ENCODE results near the gene ENTPD3.
"Not testable (repeated sequence)": the region's sequence is repeated elsewhere in the genome, so short reads cannot be mapped to it uniquely, and the experiment has no call there.

Gene ENTPD3

DNA sequence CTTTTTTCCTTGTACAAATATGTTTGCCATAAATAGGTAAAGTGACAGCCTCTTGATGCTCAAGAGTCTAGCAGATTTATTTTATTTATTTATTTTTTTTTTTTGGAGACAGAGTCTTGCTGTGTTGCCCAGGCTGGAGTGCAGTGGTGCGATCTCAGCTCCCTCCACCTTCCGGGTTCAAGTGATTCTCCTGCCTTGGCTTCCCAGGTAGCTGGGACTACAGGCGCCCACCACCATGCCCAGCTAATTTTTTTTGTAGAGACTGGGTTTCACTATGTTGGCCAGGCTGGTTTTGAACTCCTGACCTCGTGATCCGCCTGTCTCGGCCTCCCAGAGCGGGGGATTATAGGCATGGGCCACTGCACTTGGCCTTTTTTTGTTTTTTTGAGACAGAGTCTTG, 75.9 kb downstream of the ENTPD3 start:
- not testable (repeated sequence) for DNase-seq (ENCODE audit: low read depth)

DNA sequence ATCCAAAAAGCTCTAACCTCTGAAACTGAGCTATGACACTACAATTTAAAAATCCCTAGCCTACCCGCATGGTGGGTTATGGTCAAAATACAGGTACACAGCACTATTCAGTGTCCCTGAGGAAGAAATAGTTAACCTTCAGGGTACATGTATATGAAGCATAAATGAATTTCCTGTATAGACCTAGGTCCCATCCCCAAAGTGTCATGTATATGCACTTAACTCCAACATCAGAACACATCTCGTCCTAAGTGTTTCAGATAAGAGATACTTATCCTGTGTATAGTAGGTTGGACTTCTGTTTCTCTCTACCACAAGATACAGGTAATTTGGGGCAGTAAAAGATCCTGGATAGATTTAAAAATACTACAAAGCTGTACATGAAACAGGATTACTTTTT, 76.6 kb downstream of the ENTPD3 start:
- no peak for DNase-seq (ENCODE audit: low read depth)

DNA sequence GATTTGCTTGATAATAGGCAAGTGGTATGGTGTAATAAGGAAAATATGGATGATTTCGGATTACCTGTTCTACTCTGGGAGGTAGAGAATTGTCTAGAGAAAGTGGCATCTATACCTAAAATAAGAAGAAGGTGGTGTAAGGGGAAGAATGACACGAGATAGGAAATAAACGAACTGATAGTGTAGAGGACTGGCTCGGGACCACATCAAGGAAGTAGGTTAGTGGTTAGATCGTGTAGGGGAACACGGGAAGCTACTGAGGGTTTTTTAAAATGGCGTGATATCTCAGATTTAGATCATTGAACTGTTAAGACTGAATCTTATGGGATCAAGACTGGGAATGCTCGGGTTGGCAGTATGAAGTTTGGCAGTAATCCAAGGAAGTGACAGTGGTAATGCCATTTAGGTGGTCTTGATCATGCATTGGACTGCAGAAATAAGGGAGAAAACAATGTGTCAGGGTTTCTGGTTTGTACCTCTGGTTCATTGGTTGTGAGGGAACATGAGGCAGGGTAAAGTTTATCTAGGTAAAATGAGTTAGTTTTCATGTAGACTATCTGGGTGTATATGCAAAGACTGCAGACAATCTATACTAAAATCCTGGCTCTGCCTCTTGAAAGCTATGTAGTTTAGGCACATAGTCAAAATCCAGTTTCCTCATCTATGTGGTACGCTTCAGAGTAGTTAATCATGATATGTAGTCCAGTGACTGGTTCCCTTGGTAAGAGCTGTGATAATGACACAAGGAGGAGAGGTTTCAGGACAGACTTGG, 77.5 kb downstream of the ENTPD3 start:
- no peak for DNase-seq (ENCODE audit: low read depth)

DNA sequence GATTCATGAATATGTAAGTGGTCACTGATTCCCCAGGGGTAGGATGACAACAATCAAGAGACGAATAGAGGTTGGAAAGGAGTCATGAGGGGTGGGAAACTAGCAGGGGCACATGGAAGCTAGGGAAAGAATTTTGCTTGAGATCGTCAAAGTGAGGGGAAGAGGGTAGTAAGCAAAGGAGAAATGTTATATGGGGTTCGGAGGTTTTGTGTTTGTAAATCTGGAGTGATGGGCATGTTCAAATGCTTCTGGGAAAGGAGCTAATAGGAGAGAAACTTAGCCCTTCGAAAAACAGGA, 78.1 kb downstream of the ENTPD3 start:
- no peak for DNase-seq (ENCODE audit: low read depth)

DNA sequence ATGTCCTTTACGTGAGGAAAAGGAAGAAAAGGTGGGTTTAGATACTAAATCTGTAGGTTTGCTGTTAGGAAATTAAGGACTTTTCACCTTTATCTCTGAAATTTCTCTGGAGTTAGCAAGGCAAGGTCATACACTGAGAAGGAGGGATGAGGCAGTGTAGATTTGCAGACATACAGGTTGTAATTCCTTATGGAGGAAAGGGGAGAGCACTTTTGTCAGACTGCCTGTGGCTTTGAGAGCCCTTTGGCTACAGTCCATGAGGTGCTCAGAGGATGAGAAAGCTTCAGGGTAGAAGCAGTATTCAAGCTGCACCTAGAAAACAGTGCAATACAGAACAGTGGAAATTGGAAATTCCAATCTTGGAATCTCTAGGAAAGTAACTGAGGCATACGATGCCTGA, 78.5 kb downstream of the ENTPD3 start:
- no peak for DNase-seq (ENCODE audit: low read depth)

DNA sequence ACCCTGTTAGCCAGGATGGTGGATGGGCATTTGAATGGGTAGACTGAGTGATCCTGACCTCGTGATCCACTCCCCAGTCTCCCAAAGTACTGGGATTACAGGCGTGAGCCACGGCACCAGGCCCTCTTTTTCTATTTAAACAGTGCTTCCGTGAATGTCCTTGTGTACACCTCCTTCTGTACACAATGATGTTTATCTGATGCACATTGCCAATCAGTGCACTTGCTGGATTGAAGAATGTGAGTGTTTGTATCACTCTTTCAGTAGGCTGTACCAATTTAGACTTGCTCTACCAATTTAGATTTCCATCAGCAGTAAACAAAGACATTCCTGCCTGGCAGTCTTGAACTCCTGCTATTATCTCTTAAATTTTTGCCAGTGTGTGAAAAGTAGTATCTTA, 81.0 kb downstream of the ENTPD3 start:
- no peak for DNase-seq (ENCODE audit: low read depth)

DNA sequence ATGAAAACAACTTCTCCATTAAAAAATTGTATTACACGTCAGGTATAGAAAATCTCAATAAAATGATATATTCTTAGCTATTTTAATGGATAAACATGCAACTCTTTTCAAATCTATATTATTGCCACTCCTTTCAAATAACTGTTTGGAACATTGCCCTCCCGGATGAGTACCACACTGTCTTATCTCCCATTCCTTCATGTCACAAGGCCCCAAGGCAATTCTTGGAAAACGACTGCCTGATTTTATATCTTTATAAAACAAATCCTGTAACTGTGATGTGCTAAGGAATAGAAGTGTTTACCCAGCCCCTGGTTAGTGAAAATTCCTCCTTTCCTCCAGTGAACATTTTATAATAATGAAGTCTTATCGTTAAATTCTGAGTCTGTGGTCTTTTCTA, 83.7 kb downstream of the ENTPD3 start:
- no peak for DNase-seq (ENCODE audit: low read depth)

DNA sequence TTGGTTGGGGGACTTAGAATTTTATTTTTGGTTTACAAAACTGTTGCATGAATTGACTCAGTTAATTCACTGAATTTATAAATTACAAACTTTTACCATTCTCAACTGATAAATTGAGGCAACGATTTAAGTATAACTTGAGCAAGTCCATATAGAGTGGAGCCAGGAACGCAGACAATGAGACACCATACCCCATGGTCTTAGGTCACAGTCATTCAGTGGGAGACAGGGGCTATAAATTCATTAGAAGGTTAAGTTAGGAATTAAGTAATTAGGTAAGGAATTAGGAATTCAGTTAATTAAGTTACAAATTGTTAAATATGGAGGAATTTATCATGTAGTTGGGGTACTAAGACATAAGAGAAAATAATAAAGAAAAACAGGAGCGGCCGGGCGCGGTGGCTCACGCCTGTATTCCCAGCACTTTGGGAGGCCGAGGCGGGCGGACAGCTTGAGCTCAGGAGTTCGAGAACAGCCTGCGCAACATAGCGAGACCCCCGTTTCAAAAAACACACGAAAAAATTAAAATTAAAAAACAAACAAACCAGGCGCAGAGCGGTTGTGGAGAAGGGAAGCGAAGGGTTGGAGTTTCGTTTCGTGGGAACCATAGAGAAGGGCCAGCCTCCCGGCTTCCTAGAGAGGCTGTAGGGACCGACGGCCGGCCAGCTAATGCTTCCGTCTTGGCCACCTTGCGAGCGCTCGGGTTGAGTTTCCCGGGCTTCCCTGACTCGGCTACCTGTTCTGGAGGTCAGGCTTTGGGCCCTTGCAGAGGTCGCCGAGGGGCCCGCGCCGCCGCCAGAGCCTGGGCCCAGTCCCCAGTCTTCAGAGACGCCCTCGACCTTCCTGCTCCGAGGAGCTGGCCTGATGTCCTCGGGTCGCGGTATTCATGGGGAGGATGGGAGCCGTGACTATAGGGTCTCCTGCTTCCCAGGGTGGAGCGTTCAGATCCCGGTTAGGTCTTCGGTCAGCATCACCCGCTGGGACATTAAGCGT, 89.8 kb downstream of the ENTPD3 start, which contains the start of gene ZNF619:
Gene ZNF619 (plus strand): TSS at position 645 of the 993 bp plus-strand sequence. CDS start 858 bp downstream, outside the sequence.
- peak; percentile 34 for DNase-seq (ENCODE audit: low read depth)

DNA sequence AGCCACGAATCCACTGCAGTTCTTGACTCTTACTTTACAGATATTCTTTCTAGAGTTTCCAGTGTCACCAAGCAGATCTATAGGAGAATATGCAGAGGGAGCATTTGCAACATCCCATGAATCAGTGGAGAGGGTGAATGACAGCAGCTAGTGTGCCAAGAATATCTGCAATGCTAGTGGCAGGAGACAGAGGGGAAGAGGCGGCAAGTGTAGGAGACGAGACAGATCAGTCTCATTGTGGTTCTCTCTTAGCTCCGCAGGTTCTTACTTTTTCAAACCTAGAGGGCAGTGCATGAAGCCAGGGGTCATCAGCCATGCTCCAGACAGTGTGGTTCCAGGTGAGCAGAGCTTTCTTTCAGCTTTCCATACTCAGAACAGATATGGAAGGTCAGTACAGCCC, 90.7 kb downstream of the ENTPD3 start:
- no peak for DNase-seq (ENCODE audit: low read depth)
